Glomerular visceral epithelial cell (primary cell): ENCODE measurements around the gene FCN3.
A peak's percentile ranks its signal among the peaks of the same experiment; 100 is the strongest.
"Not testable (repeated sequence)": the region's sequence is repeated elsewhere in the genome, so short reads cannot be mapped to it uniquely, and the experiment has no call there.

Source experiments
- DNase-seq: peaks from one replicate; pipeline ENCODE4 v3.0.0-alpha.2; 2016; ENCODE audit errors: extremely low spot score

FCN3 gene

DNA sequence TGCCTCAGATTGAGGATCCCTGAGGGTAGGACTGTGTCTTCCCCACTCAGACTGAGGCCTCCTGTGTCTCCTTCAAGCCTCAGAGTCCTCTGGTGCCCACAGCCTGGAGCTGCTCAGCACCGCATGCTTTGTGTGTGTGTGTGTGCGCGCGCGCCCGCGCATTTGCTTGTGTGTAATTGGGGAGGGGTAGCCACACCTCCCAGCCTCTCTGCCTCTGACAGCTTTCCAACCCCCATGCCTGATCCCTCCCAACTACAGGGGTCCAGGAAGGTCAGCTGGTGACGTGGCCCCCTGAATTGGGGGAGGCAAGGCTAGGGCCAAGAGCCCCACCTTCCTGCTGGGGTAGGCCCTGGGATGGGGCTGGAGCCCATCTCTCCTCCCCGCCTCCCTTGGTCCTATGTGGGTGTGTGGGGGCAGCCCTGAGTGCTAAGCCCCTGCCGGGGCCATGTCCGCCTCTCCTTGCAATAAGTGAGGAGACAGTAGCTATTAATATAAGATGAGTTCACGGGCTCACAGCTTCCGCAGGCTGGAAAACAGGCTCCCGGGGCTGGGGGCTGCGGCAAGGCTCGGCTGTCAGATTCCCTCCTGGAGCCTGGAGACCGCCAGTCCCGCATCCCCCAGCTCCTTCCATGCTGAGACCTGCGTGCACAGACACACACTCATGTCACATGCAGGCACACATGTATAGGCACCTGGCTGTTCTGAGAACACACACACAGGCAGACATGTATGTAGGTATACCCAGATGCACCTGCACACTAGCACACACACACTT, 24.8 kb upstream of the FCN3 start:
- DNase-seq, result no peak

DNA sequence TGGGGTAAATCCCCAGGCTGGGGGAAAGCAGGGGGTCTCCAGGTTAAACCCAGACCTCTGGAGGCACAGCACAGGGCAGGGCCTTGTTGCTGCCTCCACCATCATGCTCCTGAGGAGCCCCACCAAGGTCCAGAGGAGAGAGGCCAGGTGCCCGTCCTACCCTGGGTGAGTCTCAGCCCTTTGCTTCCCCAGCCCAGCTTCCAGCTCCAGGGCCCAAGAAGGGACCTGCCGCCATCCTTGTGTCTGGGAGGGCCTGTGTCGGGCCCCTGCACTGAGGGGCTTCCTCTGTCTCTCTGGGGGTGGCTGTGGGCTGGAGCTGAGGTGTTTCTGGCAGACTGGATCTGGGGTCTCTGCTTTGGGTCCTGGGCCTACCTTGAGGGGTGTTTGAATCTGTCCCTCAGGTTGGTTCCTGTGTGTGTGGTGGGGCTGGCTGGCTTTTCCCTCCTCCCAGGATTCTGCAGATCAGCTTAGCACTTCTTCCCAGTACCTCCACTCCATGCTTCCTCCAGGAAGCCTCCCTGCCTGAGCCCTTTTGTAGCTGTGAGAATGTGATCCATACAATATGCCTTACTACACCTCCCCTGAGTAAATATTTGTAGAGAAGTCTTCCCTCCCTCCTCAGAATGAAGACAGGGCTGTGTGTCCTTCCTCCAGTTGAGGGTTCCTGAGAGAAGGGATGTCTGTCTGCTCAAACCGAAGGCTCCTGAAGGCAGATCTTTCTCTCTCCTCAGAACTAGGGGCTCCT, 24.0 kb upstream of the FCN3 start:
- no peak for DNase-seq

DNA sequence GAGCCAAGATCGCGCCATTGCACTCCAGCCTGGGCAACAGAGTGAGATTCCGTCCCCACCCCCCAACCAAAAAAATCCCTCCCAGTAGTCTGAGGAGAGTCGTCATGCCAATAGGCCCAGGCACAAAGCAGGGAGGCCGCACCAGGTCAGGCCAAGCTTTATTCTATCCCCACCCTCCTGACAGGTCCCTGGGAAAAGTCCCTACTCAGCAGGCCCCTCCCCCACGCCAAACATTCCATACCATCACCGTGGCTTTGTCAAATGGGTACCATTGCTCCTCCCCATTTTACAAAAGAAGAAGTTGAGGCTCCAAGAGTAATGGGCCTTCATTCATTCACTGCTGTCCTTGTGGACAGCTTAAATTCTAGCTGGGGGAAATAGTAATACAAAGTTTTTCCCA, 23.1 kb upstream of the FCN3 start:
- DNase-seq, result no peak

DNA sequence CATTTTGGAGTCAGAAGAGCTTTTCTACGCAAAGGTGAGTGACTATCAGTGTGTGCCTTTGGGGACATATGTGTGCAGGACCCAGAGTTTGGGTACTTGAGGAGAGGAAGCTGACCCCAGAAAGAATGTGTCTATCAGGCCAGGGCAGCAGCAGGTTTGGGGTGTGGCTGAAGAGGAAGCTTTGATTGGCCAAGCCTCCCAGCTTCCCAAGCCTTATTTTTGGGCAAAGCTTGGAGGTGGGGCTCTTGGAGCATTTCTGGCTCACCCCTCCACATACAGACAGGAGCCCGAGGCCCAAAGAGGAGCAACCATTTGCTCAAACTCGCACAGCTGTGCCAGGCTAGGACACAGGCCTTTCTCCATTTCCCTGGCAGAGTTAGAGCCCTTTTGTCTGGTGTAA, 22.5 kb upstream of the FCN3 start:
- DNase-seq, result no peak

DNA sequence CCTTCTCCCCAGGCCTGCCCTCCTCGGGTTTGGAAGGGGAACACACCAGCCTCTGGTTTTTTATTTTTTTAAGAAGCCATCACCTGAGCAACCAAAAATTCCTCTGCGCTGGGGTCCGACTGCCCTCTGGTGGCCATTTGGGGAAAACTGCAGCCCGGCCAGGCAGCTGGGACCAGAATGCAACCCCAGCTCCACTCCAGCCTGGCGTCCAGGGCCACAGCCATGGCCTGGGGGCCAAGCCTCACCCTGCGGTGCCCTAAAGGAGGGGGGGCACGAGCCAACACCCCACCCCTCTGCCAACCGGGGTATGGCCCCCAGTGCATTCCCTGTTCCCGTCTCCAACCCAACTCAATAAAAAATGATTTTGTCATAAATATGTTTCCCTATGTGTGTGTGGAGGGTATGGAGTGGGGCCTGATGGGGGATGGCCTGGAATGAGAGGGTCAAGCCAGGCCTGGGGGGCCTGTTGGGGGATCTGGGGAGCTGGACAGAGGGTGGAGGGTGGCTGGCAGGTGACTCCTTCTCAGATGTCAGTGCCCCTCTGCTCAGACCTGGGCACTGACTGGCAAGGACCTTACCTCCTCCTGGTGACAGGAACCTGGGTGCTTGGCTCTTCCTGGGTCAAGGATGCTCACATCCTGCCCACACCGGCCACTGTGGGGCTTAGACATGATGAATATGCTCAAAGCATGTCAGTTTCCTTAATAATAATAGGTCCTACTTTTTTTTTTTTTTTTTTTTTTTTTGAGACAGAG, 21.0 kb upstream of the FCN3 start:
- peak; percentile 74 for DNase-seq

DNA sequence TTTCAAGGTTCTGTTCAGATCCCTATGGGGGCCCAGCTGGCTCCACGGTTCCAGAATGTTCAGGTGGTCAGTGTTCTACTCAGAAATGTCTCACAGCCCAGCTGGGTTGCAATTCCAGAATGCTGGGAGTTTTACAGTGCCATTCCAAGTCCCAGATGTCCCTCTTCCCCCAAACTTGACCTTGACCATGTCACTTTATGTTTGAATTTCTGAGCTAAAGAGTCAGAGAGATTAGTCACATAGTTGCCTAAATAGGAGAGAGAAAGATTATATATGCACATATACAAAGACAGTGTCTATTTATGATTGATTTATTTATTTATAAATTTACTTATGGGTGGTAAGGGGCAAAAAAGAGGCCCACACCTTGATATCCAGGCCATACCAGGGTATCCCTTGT, 20.3 kb upstream of the FCN3 start:
- DNase-seq, result no peak

DNA sequence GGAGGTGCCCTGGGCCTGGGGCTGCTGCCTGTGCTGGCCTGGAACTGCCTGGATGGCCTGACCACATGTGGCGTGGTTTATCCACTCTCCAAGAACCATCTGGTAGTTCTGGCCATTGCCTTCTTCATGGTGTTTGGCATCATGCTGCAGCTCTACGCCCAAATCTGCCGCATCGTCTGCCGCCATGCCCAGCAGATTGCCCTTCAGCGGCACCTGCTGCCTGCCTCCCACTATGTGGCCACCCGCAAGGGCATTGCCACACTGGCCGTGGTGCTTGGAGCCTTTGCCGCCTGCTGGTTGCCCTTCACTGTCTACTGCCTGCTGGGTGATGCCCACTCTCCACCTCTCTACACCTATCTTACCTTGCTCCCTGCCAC, 19.6 kb upstream of the FCN3 start:
- no peak for DNase-seq

DNA sequence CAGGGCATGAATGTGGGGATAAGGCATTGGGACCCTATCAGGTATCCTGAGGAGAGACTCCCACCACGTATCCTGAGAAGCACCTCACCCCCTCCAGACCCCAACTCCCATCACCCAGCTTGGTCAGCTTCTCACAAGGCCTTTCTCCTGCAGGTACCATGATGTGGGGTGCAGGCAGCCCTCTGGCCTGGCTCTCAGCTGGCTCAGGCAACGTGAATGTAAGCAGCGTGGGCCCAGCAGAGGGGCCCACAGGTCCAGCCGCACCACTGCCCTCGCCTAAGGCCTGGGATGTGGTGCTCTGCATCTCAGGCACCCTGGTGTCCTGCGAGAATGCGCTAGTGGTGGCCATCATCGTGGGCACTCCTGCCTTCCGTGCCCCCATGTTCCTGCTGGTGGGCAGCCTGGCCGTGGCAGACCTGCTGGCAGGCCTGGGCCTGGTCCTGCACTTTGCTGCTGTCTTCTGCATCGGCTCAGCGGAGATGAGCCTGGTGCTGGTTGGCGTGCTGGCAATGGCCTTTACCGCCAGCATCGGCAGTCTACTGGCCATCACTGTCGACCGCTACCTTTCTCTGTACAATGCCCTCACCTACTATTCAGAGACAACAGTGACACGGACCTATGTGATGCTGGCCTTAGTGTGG, 19.1 kb upstream of the FCN3 start:
- no peak for DNase-seq

DNA sequence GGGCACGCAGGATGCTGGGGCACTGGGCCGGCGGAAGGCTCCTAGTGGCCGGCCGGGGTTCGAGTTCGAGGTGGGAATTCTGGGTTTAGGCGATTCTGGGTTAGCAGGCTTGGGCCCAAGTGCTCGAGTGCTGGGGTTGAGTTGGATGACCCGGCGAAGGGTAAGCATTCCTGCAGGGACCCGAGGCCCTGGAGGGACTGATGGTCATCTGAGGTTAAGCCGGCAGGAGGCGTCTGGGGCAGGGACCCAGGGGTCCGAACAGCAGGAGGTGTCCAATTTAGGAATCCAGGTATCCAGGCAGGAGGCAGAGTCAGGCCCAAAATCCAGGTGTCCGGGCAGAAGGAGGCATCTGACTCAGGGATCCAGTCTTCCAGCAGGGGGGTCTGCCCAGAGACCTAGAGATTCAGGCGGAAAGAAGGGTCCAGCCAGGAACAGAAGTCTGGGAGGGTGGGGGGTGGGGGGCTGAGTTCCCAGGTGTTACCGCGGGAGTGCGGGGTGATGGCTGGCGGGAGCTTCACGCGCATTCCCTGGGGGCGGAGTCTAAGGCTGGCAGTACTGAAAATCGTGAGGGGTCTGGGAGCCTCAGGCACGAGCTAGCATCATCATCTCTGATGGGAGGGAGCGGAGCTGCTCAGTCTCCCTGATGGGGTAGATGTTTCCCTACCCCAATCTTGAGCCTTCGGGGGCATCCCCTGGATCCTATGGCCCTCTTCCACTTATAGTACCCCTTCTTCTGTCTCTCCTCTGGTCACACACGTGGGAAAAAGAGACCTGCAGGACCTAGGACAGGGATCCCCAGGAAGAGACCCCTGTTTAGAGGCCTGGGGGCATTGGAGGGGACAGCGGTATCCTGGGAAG, 18.4 kb upstream of the FCN3 start:
- peak; percentile 25 for DNase-seq

DNA sequence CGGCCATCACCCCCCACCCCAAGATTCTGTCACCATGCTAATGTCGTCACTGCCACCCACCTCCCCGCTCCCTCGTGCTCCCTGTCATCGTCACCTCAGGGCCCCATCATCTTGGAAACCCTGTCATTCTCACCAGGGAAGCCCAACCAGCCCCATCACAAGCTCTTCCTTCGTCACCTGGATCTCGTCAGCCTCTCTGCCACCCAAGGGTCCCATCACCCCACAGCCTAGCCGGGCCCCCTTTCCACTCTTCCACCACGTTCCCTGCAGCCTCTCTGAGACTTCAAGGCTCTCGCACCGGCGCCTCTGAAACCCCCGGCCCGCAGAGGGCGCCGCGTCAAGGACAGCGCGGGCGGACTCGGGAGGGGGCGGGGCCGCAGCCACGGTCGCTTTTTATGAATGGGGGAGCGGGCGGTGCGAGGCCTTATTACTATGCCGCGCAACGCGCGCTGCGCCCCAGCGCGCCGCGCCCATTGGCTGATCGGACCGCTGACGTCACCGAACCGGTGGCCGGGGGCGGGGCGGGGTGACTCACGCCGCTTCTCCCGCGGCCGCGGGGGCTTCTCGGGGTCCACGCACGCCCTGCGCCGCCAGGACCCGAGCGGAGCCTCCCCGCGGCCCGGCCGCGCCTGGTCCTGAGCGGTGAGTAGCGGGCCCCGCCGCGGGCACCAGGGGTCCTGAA, 17.6 kb upstream of the FCN3 start, which contains the start of gene GPR3:
TSS of gene GPR3 (plus strand) at position 527 of the 682 bp plus-strand sequence. CDS start 1,177 bp downstream, outside the sequence.
- peak; percentile 91 for DNase-seq

DNA sequence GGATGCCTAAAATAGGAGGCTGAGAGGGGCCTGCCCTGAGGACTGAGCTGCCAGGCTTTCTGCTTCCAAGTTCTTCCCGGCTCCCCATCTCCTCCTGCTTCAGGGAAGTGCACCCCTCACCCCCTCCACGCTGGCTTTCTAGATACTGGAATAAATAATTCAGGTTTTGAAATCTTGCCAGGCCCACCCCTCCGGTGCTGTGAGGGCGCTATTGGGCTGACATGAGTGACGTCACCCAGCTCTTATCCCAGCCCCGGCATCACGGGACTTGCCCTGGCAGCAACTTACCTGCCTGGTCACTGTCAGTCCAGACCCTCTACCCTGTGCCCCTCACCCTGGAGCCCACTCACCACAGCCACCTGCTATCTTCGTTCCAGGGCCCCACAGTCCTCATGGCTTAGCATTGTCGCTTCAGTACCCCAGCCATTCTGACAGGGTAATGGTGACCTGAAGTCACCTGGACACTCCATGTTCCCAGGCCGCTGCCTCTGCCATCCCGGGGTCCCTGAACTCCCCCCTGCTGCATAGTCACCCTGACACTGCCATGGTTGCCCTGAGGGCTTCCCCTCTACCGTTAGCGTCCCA, 17.0 kb upstream of the FCN3 start:
- no peak for DNase-seq

DNA sequence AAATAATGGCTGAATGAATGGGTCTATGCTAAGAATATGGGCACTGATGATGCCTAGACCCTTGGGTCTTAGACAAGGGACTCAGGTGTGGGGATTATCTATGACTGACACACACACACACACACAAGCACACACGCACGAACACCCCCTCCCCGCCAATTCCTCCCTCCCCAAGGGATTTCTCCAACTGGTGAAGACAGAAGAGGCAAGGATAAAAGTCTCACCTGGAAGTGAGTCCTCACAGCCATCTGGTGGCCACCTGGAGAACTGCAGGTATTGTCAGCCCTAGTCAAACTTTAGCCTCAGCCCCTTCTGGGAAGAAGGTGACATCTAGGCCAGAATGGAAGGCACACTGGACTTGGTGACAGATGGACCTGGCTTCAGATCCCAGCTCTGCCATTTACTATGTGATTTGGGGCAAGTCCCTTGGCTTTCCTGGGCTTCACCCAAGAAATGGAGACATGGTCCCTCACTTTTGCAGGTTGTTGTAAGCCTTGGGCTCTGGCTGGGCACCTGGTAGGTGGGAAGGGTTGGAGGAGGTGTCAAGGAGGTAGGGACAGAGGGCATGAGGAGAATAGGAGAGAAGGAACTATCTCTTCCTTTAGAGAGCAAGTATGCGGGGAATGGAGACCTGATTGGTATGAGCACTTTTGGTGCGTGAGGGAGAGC, 13.8 kb upstream of the FCN3 start:
- DNase-seq, result peak; percentile 63

DNA sequence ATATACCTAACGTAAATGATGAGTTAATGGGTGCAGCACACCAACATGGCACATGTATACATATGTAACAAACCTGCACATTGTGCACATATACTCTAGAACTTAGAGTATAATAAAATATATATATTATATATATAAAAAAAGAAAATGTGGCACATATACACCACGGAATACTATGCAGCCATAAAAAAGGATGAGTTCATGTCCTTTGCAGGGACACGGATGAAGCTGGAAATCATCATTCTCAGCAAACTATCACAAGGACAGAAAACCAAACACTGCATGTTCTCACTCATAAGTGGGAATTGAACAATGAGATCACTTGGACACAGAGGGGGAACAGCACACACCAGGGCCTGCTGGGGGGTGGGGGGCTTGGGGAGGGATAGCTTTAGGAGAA, 10.2 kb upstream of the FCN3 start:
- not testable (repeated sequence) for DNase-seq

DNA sequence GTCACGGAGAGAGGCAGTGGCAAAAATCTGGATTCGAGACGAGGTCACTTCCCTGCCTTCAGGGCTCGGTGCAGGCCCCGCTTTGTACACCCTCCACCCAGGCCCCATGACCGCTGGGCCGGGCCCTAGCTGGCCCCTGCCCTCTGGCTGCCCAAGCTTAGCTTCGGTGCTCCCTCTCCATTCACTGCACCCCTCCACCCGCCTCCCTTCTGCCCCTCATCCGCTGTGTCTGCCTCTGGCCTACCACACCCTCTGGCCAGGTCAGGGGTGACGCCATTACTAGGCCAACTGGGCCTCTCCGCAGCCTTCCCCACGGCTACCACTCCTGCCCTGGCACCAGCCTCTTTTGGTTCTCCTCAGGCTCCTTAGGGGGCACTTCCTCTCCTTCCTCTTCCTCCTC, 9.0 kb upstream of the FCN3 start:
- DNase-seq, result no peak

DNA sequence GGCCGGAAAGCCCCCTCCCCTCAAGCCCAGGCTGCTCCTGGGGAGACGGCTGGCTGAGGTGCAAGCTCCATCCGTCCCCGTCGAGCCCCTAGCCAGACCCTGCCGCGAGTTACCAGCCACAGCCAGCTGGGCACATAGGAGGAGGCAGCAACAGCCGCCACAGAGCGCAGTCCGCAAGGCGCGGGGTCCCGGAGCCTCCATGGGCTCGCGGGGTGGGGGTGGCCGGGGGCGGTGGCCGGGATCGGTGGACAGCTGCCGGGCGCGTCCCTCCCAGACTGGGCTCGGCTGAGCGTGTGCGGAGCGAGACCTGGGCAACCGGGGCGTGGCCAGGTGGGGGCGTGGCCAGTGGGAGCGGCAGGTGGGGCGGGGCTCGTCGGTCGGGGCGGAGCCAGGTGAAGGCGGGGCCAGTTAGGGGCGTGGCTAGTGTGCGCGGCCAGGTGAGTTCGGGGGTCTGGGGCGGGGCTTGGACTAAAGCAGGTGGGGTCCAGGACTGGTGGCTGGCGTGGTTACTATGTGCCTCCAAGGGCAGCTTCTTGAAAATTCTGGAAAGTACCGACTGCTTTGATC, 8.5 kb upstream of the FCN3 start, which contains the start of gene CD164L2:
TSS of gene CD164L2 (minus strand) at position 295 of the 567 bp plus-strand sequence. CDS start at position 201, 94 bp downstream.
- DNase-seq, result no peak

DNA sequence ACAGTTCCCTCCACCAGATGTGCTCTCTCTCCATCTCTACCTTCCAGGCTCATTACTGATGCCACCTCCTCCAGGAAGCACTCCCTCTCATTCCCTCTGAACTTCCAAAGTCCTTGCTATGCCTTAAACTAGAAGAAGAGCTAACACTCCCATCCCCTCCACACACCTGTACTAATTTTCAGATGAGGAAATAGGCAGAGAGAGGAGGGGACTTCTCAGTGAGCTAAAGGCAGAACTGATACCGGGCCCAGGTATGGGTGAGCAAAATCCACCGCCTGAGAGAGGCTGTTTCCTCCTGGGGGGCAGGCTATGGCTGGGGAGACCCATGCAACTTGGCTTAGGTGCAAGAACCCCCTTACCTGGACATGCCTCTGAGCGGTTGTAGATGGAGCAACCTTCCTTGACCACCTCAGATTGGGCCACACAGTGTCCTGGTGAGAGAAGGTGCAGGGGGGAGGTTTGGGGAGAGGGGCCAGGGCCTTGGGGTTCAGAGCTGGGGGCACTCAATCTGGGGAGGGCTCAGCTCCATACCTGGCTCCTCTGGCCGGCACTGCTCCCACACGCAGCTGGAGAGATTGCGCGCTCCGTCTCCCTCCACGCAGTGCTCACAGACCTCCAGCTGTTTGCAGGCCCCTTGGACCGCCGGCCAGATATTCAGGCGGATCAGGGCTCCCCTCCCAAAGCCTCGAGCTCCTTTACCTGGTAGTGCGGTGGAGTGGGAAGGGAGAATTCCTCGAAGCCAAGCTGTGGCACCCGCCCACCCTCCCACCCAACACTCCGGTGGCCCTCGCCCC, 7.5 kb upstream of the FCN3 start:
- DNase-seq, result no peak

DNA sequence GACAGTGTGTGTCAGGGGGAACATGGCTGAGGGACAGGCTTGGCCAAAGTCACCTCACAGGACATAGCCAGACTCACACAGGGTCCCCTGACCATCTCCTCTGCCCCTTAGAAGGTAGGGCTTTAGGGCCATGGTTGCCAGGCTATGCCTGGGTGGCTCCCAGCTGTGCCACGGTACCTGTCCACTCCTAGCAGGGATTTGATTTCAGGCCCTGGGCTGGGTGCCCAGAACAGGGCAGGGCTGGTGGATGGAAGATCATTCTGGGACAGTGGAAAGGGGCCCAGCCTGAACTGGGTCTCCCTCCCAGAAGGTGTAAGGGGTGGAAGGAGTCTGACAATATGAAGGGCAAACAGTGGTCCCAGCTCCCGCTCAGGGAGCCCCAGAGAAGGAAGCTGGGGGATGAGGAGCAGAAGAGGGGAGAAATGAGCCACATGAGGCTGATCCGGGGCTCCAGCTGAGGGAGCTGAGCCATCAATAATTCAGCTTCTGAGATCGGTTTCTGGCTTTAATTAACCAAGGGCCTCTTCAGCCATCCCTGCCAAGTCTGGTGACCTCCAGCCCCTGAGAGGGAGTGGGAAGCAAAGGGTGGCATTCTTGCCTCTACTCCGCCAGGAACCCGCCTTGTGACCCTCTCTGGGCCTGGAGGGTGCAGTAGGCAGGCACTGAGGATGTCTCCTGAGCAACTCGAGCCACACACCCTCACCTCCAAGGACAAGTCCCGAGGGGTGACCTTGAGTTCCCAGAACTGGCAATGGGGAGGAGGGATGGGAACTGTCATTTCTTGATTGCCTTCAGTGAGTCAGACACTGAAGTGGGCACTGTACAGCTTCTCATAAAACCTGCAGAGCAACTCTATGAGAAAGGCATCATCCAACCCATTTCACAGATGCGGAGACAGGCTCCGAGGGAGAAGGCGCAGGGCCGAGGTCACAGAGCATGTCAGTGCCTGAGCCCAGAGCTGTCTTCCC, 6.4 kb upstream of the FCN3 start:
- DNase-seq, result no peak
